Sciatic nerve (tissue), 2 donors: ENCODE results near the gene LHCGR. TPM values are rescaled to one million over a fixed set of nuclear protein-coding genes. Genes with fewer than 3 reads are reported as not detected.

Source experiments
- ATAC-seq: fragments of 200-7000 bp; cut with Tn5 transposase; one replicate; pipeline ENCODE4 v1.9.1; 2020; ENCODE audit warnings: mild to moderate bottlenecking, moderate library complexity
- DNase-seq: peaks from one replicate; pipeline ENCODE4 v3.0.0-alpha.2; 2020; ENCODE audit warnings: low spot score
- intact Hi-C: fragments of 100-400 bp; cut with DNase I; formaldehyde crosslinking; loops from one replicate; pipeline ENCODE4 v1.14.2; 2022
- total RNA-seq: library from RNA; stranded (reverse); fragmentation: NEBNext Ultra II Directional; extraction: Animal tissue kit (Norgen Biotek cat#: 25700); gene quantifications from one replicate; pipeline ENCODE4 v1.2.1, GENCODE V29; 2021
- donor health status: DM: no; HTN: no; CAD: no.
- donor health status: DM: no; HTN: no; CAD: no.

Gene LHCGR
- total RNA-seq: 12.4 TPM

GRCh38 chr2:48755473-48755872 is at the start of gene LHCGR:
TSS of gene LHCGR (minus strand) at chr2:48755724. CDS start at chr2:48755671, 53 bp downstream.
- ATAC-seq (peak; percentile 66), DNase-seq (no peak)
- intact Hi-C loops: no loop called here

GRCh38 chr2:48799601-48800000 is 44.1 kb upstream of the LHCGR start:
- ATAC-seq (no peak), DNase-seq (no peak)
- intact Hi-C loops: no loop called here

GRCh38 chr2:48795065-48795464 is 39.5 kb upstream of the LHCGR start:
- intact Hi-C loops: no loop called here
- no peak for ATAC-seq
- DNase-seq: no peak

DNA sequence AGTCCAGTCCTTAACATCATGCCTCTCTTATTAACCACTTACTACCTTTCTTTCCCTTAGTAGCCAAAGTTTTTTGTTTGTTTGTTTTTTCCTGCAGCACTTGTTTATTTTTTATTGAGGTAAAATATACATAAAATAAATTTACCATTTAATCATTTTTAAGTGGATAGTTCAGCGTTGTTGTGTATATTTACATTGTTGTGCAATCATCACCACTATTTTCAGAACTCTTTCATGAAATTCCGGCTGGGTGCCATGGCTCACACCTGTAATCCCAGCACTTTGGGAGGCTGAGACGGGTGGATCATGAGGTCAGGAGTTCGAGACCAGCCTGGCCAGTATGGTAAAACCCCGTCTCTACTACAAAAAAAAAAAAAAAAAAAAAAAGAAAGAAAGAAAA is 38.1 kb upstream of the LHCGR start:
- ATAC-seq: no peak
- intact Hi-C loops: no loop called here
- DNase-seq: no peak

DNA sequence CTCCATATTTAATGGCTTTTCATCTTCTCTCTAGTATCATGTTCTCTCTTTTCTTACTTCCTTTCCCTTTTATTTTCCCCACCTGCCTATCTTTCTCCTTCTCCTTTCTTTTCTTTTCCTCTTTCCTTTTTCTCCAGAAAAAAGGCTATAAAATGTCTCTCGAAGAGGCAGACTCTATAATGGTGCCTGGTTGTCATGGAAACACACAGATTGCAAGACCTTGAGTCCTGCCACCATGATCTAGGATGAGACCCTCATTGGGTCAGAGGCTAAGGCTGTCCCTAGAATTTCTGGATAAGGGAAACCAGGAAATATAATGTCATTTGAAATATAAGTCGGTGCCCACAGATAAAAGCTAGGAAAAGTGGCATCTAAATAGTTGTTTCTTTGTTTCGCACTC is 36.5 kb upstream of the LHCGR start:
- ATAC-seq (no peak), DNase-seq (no peak)
- intact Hi-C loops: no loop called here

DNA sequence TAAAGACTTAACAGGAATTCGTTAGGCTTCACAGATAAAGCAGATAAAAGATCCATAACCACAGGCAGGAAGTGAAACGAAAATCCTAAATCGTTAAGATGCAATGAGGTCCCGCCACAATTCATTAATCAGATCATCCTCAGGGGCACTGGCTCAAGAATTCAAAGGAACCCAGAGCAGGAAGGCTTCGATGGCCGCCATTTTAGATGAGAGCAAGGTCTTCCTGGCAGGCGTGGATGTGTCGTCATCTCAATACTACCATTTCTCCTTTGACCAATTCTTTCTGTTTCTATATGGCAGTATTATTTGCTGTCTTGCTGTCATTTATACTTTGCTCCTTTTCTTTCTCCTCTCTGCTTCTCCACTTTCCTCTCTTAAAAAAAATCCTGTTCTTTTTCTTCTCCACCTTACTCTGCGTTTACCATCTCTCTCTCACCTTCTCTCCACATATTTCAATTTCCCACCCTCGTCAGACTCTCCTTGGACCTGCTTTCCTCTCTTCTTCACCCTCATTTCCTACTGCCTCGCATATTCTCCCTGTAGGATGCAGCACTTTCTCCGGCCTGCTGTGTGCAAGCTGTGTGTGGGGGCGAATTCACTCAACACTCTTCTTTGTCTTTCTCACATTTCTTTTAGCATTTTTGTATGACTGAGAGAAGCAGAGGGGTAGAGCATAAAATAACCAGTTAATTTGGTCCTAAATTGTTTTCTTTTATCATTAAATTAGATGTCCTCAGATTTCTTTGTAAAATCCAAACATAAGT is 35.1 kb upstream of the LHCGR start:
- DNase-seq (no peak), ATAC-seq (no peak)
- intact Hi-C loops: no loop called here

GRCh38 chr2:48787580-48787979 is 32.1 kb upstream of the LHCGR start:
- ATAC-seq: no peak
- intact Hi-C loops: no loop called here

DNA sequence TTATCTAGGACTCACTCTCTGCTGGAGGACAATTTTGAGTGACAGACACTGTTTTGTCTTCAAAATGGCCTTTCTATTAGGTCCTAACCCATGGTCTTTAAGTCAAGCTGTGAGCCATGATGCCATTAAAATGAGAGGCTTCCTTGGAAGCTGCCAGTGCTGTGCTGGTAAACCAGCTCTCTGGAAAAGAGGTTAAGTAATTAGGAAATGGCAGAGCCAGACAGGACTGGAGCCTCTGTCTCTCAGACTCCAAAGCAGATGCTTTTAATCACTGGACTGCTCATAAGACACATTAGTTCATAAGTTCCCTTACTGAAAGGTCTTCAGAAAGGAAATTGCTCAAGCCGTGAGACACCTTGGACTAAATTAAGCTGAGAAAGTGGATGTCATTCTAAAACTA is 25.8 kb upstream of the LHCGR start:
- DNase-seq (no peak), ATAC-seq (no peak)
- intact Hi-C loops: no loop called here

More at GRCh38 chr2:48787580-48787979, 32.1 kb upstream of the LHCGR start:
- DNase-seq: no peak

GRCh38 chr2:48779019-48779716 is 23.6 kb upstream of the LHCGR start:
- intact Hi-C loops: no loop called here
- ATAC-seq (no peak), DNase-seq (no peak)

GRCh38 chr2:48774251-48774650 is 18.7 kb upstream of the LHCGR start:
- intact Hi-C loops: no loop called here
- DNase-seq: no peak
- ATAC-seq: no peak

DNA sequence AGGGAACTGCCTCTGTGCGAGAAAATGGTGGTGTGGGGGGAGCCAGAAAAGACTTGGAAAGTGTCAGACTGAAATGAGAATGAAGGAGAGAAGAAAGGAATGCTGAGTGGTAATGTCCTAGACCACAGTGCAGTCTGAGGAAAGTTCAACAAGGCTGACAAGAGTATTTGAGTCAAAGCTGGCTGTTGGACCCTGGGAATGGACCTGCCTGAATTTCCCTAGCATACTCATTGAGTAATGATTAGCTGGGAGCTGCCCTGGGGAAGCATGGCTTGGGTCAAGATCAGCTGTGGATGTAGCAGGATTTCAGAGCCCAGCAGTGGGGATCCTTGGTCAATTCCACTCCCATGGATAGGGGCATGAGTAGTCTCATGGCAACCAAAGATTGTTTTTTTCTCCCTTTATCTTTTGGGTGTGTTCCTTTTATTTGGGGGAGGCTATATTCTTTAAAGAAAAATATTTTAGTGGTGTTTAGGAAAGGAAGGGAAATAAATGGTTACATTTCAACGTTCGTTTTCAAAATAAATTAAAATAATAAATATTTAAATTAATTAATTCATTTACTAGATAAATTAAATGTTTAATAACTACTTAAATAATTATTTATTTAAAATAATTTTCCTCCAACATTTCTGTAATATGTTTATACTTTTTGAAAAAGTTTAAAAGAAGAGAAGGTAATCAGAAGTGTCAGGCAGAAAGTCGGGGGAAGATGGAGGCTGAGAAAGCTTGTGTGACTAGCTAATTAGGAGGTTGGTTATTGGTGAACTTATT is 15.9 kb upstream of the LHCGR start:
- ATAC-seq (no peak), DNase-seq (no peak)
- intact Hi-C loops: no loop called here

DNA sequence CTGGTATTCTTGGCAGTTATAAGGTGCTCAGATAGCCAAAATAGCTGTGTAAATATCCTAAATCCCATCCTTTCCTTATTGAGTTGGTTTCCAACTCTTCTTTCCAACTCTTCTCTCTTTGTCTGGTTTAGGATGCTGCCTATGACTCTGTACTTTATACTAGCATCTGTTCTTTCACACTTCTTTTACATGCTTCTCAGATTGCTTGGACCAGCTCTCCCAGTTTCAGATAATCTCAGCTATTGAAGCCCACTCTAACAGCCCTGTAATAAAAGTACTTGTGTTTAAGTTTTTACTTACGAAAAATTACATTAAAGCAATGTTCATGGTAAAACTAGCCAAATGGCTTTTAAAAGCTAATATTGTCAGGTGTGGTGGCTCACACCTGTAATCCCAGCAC is 14.7 kb upstream of the LHCGR start:
- ATAC-seq (no peak), DNase-seq (no peak)
- intact Hi-C loops: no loop called here

GRCh38 chr2:48768669-48769068 is 13.1 kb upstream of the LHCGR start:
- intact Hi-C loops: no loop called here
- no peak for DNase-seq
- ATAC-seq: peak; percentile 53

DNA sequence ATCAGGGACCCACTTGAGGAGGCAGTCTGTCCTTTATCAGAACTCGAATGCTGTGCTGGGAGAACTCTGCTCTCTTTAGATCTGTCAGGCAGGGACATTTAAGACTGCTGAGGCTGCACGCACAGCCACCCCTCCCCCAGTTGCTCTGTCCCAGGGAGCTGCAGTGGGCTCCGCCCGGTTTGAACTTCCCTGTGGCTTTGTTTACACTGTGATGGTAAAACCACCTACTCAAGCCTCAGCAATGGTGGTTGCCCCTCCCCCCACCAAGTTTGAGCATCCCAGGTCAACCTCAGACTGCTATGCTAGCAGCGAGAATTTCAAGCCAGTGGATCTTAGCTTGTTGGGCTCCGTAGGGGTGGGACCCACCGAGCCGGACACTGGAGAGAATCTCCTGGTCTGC is 11.8 kb upstream of the LHCGR start:
- no peak for ATAC-seq
- DNase-seq: no peak
- intact Hi-C loops: no loop called here

DNA sequence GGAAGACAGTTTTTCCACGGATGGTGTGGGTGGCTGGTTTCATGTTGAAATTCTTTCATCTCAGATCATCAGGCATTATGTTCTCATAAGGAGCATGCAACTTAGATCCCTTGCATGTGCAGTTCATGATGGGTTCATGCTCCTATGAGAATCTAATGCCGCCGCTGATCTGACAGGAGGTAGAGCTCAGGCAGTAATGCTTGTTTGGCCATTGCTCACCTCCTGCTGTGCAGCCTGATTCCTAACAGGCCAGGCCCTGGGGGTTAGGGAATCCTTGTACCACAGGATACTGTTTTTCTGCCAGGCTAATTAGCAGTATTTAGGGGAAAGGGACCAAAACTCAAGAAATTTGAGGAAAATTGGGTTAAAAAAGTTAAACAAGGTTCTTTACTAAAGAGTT is 5.3 kb upstream of the LHCGR start:
- DNase-seq (no peak), ATAC-seq (no peak)
- intact Hi-C loops: no loop called here

DNA sequence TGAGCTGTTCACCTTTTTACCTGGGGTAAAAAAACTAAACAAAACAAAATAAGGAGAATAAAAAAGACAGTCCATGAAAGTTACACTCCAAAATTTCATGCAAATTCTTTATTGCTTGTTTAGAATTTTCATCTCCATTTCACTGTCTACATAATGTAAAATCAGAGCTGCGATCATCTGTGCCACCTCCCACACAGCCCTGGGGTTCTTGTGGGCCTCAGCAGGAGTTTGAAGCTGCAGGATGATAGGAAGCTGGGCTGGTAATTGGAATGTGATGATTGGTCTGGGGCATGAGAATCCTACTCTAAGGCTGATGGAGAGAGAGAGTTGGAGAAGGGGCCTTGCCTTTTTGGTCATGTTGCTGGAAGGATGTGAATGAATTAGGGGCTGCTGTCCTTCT is 4.2 kb upstream of the LHCGR start:
- ATAC-seq: no peak
- intact Hi-C loops: no loop called here
- no peak for DNase-seq

DNA sequence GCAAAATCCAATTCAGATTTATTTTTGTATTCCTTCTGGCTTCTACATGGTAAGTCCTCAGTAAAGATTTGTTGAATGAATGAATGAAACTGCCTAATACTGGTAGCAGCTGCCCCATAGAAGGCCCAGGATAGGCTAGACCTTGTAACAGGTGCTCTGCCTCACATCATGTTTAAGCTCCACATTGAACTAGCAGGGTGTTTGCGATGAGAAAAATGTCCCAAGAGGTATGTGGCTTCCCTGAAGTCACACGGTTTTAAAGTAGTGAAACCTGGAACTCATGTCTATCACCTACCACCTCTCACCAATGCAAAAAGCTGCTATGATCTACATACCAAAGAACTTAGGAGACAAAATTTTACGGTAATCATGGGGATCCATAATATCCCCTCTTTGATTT is 765 bp upstream of the LHCGR start:
- no peak for ATAC-seq
- intact Hi-C loops: no loop called here
- no peak for DNase-seq

DNA sequence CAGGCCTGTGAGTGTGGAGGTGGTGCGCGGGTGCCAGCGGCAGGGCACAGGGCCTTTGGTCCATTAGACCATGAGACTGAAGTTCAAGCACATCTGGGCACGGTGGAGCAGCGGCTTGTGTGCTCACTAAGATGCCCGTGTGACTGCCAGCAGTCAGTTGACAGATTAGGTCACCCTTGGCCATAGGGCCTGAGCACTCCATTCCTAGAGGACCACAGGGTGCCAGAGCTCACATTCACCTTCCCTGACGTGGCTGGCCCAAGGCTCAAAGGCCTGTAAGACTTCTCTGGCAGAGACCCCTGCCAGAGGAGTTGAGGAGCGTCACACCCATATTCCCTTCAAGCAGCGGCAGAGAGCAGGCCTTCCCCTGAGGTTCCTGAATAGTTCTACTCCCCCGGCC is 650 bp downstream of the LHCGR start:
- DNase-seq: no peak
- intact Hi-C loops: no loop called here
- ATAC-seq: peak; percentile 53

DNA sequence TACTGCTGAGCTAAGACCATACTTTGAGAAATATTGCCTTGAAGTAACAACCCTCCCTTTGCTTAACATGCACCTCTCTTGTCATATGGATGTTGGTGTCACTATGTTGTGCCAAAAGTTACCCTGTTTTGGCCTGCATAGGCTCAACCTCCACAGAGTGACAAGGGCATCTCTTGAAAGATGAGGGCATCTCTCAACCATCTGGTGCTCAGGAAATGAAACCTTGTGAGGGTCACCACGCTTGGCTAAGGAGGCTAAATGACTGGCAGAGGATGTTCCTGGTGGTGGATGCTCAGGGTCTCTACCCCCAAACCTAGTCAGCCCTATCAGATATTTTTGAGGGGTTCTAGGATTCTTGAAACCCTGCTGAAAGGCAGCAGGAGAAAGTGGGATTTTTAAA is 2.3 kb downstream of the LHCGR start:
- no peak for DNase-seq
- ATAC-seq: no peak
- intact Hi-C loops: no loop called here

DNA sequence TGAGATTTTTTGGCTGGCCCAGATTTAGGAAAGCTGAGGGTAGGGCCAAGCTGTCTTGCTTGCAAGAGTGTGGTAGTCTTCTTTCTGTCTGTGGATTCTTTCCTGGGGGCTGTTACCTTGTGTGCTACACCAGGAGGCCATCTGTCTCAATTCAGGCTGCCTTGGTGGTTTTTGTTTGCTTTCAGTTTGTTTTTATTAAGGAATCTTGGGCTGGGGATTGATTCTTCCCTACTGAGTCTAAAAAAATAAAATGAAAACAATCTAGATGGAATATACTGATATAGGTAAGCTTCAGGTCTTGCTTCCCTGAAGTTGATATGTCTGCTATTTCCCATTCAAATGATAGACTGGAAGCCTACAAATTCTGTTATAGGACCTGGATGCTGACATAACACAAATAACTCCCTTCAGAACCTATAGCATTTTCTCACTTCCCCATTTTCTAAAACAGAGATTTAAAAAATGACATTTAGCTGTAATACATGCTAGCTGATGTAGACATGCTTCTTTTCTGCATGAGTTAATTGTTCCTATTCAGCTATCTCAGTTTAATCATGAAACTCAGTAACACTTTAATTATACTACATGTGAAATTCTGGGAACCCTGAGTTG is 5.3 kb downstream of the LHCGR start:
- ATAC-seq (peak; percentile 23), DNase-seq (no peak)
- intact Hi-C loops: no loop called here
